HCT116 (cell line): Measurements from ENCODE around the gene SPRING1.

Experiments
- CEBPB ChIP-seq: IDR thresholded peaks from 2 replicates; pipeline ENCODE4 v1.6.1; 2012; ENCODE audit warnings: low read depth
- CTCF ChIP-seq, 3 experiments: fragments of 200-600 bp in 1 of 3; sonication (generic) in 1 of 3; IDR thresholded peaks in 2 of 3; conservative IDR thresholded peaks in 1 of 3; 2 replicates each; pipeline ENCODE4 v1.5.1; 2012 to 2017; ENCODE audit warnings: low read depth in 2 of 3, low read length in 2 of 3, antibody characterized with exemption in 1 of 3, borderline replicate concordance in 1 of 3, control low read depth in 1 of 3, mild to moderate bottlenecking in 1 of 3, mixed read lengths in 1 of 3, mixed run types in 1 of 3, moderate library complexity in 1 of 3; ENCODE audit not compliant: insufficient read depth in 1 of 3
- EZH2 ChIP-seq: fragments of 200-600 bp; sonication (generic); IDR thresholded peaks from 2 replicates; pipeline ENCODE4 v1.6.1; 2017; ENCODE audit warnings: antibody characterized with exemption, mixed run types
- MAX ChIP-seq: IDR thresholded peaks from 2 replicates; pipeline ENCODE4 v1.6.1; 2012
- POLR2A ChIP-seq: IDR thresholded peaks from 2 replicates; pipeline ENCODE4 v1.7.0; 2011; ENCODE audit warnings: borderline replicate concordance; ENCODE audit not compliant: insufficient read depth, insufficient read length; ENCODE audit errors: extremely low read depth
- RAD21 ChIP-seq: IDR thresholded peaks from 2 replicates; pipeline ENCODE4 v1.6.1; 2012; ENCODE audit warnings: low read depth, mild to moderate bottlenecking
- YY1 ChIP-seq: IDR thresholded peaks from 2 replicates; pipeline ENCODE4 v1.6.1; 2011; ENCODE audit warnings: low read length, low read depth, moderate library complexity, mild to moderate bottlenecking; ENCODE audit not compliant: insufficient replicate concordance; ENCODE audit errors: extremely low read depth
- ZFX ChIP-seq: fragments of 450-650 bp; IDR thresholded peaks from 2 replicates; pipeline ENCODE4 v1.6.1; 2017
- ZNF274 ChIP-seq: fragments of 200-500 bp; sonication (Bioruptor generic); IDR thresholded peaks from 2 replicates; pipeline ENCODE4 v1.6.1; 2014; ENCODE audit warnings: mild to moderate bottlenecking, low read depth, low read length, inconsistent platforms

GRCh38 chr12:116698116-116698515, 39.8 kb downstream of the SPRING1 start:
- TF ChIP-seq RAD21, result no peak
- TF ChIP-seq CTCF (IDR thresholded peaks at IDR 0.05 in 2 of 3, conservative IDR thresholded peaks at IDR 0.05 in 1 of 3; ENCODE audit: borderline replicate concordance in 1 of 3, insufficient read depth in 1 of 3, low read depth in 2 of 3, low read length in 2 of 3), result no peak
- no peak for TF ChIP-seq YY1
- TF ChIP-seq MAX, result no peak
- no peak for TF ChIP-seq CEBPB
- no peak for TF ChIP-seq ZFX
- no peak for TF ChIP-seq ZNF274
- no peak for TF ChIP-seq POLR2A
- no peak for TF ChIP-seq EZH2
